GM18868 (cell line): ENCODE data around the gene GALT.

Source experiments
- ATAC-seq: cut with Tn5 transposase; IDR thresholded peaks from one replicate; pipeline ENCODE4 v1.9.1; 2021; ENCODE audit warnings: mild to moderate bottlenecking, moderate library complexity; ENCODE audit not compliant: unreplicated experiment

Gene GALT

GRCh38 chr9:34675048-34675714, 28.7 kb downstream of the GALT start:
- ATAC-seq, result no peak

DNA sequence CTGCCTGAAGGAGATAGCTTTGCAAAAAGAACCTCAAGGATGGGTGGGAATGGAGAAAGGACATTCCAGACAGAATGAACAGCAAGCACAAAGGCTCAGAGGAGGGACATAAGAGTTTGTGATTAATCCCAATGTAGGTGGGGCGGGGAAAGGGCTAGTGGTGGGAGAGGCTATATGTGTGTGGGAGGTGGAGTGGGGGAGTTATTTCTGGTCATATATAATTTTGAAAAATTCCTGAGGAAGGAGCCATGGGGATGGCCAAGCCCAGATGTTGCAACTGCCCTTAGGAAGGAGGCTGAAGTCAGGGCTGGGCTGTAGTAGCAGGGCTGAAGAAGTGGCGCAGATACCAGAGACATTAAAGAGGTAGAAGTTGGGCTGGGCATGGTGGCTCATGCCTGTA, 29.4 kb downstream of the GALT start:
- ATAC-seq, result no peak

GRCh38 chr9:34684145-34684544, 37.7 kb downstream of the GALT start:
- no peak for ATAC-seq

DNA sequence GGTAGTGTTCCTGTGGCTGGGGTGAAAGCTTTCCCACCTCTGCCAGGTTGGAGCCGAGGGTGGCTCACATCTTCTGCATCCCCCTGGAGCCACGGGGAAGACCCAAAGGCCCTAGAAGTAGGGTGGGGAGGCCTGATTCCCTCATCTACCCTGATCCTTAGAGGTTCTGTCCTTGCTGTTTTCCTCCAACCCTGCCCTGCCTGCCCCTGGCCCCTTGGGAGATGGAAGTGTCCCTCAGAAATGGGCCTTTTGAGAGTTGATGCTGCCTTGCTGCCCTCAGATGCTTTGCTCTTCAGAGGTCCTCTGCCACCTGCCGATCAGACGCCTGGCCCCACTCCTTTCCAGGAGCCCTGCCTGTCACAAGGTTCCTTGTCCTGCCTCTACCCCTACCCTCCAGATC, 38.3 kb downstream of the GALT start:
- no peak for ATAC-seq

DNA sequence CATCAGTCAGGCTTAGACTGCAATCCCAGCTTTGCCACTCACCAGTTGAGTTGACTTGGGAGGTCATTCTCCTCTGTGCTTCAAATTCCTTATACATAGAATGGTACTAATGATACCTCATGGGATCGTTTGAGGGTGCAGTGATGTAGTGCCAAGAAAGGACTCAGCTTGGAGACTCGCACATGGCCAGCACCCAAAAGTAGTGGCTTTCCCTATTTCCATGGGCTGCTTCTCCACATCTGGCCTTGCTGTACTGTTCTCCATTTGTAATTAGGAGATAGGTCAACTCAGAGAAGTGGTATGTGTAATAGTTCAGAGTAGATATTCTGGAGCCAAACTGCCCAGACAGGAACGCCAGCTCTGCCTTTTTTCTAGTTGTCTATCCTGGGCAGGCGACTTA, 39.1 kb downstream of the GALT start:
- ATAC-seq, result no peak

DNA sequence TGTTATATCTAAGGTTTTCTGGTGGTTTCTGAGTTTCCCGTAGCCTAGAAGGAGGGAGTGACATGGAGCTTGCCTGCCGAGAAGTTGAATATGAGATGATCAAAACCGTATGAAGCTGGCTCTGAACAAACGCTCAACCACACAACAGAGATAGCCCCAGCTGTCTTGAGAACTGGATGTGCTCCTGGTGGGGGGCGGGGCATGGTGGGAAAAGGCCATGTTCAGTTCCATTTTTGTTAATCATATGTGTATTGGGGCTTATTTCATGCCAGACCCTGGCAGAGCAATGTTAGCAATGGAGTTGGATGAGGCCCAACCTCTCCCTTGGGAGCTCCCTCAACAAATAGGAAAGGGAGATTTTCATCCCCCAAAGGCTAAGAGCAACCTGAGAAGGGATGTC, 39.8 kb downstream of the GALT start:
- ATAC-seq, result no peak

- ATAC-seq, result no peak
Measured at GRCh38 chr9:34686732-34687131, 40.3 kb downstream of the GALT start.

DNA sequence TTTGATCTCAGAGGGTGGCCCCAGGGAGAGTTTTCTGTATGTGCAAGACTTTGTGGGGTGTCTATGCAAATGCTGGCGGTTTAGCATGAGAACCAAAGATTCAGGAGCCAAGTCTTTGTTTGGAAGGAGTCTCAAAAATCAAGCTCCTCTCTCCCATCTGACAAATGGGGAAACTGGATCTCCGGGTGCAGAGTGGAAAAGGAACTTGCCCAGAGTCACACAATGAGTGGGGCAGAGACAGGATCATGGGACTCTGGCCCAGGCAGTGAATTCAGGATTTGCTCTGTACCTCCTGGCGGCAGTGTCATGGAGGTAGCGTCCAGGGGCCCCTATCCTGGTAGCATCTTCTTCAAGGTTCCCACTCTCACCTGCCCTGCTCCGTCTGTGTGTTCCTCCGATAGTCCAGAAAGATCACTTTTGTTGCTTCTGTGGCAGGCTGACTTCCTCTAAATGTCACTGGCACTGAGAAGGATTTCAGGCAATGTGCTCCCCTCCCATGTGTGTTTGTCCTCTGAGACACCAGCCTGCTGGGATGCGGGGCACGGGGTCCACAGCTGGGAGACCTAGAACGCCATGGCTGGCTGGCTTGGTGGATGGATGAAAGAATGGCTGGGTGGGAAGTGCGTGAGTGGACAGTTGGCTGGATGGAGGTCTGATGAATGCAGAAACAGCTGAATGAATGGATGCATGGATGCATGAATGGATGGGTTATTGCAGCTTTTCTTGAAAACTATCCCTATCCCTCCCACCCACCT, 41.0 kb downstream of the GALT start:
- no peak for ATAC-seq

DNA sequence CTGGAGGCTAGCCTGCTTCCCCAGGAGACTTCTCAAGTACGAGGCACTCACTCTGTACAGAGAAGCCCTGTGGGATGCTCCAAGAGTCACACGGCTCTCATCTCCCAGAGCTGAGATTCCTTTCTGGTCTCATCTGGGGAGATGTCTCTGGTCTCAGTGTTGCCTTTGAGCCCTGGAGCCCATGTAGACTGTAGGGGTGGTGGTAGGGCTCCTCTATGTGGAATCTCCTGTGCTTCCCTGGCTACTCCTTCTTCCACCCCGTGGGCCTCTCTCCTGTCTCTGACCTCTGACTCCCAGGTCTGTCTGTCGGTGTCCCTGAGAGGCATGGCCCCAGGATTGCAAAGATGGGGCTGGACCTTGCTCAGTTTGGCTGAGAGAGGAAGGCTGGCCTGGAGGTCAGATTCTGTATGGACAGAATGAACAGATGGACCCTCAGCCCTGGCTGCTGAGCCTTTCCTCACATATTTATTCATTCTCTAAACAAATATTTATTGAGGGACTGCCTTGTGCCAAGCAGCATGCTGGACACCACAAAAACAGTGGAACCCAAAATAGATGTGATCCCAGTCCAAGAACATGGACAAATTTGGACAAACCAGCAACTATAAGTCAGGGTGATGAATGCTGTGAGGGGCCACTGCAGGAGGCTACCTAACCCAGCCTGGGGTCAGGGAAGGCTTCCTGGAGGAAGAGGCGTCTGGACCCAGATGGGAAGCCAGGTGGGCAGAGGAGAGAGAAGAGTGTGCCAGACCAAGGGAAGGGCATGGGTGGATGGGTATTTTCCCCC, 42.0 kb downstream of the GALT start:
- ATAC-seq, result no peak

DNA sequence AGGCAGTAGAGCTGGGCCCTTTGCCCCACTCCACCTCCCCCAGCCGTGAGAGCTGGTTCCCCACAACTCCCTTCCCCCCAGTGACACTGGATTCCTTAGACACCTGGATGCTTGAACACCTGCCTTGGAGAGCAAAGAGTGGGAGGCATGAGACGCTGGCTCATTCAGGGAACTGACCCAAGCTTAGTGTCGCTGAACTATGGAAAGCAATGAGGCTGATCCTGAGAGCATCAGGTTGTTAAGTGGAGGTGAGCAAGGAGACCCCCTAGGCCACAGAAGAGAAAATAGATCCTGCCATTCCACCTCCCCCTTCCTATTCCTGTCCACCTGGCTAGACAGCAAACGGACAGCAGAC, 42.6 kb downstream of the GALT start:
- no peak for ATAC-seq

GRCh38 chr9:34689512-34689911, 43.0 kb downstream of the GALT start:
- no peak for ATAC-seq

GRCh38 chr9:34690983-34691935, 44.8 kb downstream of the GALT start, which contains the start of gene CCL19:
Gene CCL19 (minus strand): TSS chr9:34691276. CDS start chr9:34691139, 137 bp downstream.
- ATAC-seq, result no peak

DNA sequence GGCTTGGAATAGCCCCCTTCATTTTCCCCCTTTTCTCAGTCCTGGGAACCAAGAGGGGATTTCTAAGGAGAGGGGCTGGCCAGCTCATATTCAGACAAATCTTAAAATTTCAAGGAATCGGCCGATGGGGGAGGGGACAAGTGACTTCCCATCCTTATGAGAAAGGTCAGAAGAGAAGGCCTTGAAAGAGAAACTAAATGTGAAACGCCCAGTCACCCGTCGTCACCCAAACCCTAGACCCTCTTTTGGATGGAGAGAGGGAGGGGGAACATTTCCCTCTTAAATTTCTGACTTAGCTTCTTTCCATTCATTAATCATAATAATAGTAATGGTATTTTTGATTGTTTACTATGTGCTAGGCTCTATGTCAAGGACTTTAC, 45.5 kb downstream of the GALT start:
- no peak for ATAC-seq

DNA sequence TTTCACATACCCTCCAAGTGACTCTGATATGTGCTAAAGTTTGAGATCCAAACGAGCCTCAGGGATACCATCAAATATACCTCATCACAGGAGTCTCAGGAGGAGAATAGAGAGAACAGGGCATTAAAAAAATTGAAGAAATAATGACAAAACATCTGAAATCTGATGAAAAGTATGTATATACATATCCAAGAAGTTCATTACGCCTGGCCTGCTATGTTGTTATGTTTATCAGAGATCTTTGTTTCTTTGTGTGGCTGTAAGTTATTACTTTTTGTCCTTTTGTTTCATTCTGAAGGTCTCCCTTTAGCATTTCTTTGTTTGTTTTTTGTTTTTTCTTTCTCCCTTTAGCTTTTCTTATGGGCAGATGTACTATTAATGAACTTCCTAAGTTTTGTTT, 47.1 kb downstream of the GALT start:
- ATAC-seq, result no peak

DNA sequence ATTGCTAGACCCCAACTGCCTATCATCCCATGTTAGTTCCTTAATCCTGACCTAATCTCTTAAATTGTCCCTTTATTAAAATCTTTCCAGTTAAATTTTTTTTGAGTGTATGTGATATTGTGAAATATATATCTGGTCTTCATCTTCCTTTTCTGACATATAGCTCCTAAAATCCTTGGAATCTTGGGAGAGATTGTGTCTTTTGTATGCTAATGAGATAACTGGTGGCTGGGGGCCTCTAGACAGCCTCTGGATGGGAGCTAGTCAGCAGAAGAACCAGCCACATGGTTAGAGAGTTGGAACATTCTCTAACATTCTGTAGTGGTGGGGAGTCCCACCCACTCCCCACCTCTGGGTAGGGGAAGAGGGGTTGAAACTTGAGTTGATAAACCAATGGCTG, 48.3 kb downstream of the GALT start:
- ATAC-seq, result no peak
